ENCODE measurements around the gene RYK.

RYK gene

GRCh38 chr3:134163096-134163495, 87.6 kb downstream of the RYK start:
- no peaks in the 10 kb centered on the region for H3K79me2 ChIP-seq (ENCODE audit: insufficient read depth, low read length)
- no peak overlapping the region for H3K9ac ChIP-seq (ENCODE audit: low read depth, low read length, poor library complexity, severe bottlenecking)
- H3K4me2 ChIP-seq (ENCODE audit: low read depth, low read length, poor library complexity, severe bottlenecking) = no peak overlapping the region
- H3F3A ChIP-seq (ENCODE audit: low read depth) = no peaks in the 10 kb centered on the region
- H3K36me3 ChIP-seq (ENCODE audit: insufficient read depth, low read length) = peaks cover 40% of the 10 kb centered on the region; the same call in 1 of the 2 replicates
- H2AFZ ChIP-seq (ENCODE audit: low read length) = no peak overlapping the region
- no peaks in the 10 kb centered on the region for H3K27me3 ChIP-seq (ENCODE audit: insufficient read depth, low read length, poor library complexity, severe bottlenecking)
- H3K9me3 ChIP-seq (ENCODE audit: insufficient read depth, low read depth, low read length) = 0 out of 2 replicates have a peak, but pooled peaks cover 2% of the 10 kb centered on the region
- H3K4me1 ChIP-seq (ENCODE audit: insufficient read depth, low read length, poor library complexity, severe bottlenecking) = no peaks in the 10 kb centered on the region
- H3K4me3 ChIP-seq (ENCODE audit: low read length, poor library complexity, severe bottlenecking) = no peak overlapping the region
- TF ChIP-seq, protein P1, sequence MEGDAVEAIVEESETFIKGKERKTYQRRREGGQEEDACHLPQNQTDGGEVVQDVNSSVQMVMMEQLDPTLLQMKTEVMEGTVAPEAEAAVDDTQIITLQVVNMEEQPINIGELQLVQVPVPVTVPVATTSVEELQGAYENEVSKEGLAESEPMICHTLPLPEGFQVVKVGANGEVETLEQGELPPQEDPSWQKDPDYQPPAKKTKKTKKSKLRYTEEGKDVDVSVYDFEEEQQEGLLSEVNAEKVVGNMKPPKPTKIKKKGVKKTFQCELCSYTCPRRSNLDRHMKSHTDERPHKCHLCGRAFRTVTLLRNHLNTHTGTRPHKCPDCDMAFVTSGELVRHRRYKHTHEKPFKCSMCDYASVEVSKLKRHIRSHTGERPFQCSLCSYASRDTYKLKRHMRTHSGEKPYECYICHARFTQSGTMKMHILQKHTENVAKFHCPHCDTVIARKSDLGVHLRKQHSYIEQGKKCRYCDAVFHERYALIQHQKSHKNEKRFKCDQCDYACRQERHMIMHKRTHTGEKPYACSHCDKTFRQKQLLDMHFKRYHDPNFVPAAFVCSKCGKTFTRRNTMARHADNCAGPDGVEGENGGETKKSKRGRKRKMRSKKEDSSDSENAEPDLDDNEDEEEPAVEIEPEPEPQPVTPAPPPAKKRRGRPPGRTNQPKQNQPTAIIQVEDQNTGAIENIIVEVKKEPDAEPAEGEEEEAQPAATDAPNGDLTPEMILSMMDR (conservative IDR thresholded peaks at IDR 0.05; ENCODE audit: low read length) = no peak
- no peak for TF ChIP-seq EZH2phosphoT487 (IDR thresholded peaks at IDR 0.05; ENCODE audit: borderline replicate concordance)
- no peaks in the 10 kb centered on the region for H3K9me2 ChIP-seq (replicated peaks; ENCODE audit: low read depth, low read length)
- no peaks in the 10 kb centered on the region for H4K20me1 ChIP-seq (ENCODE audit: insufficient read depth, low read length, poor library complexity, severe bottlenecking)

- Histone ChIP-seq H3K4me1 (ENCODE audit: insufficient read depth, low read length, poor library complexity, severe bottlenecking) (no peaks in the 10 kb centered on the region), H3K9me3 (ENCODE audit: insufficient read depth, low read depth, low read length) (0 out of 2 replicates have a peak, but pooled peaks cover 2% of the 10 kb centered on the region), H3K79me2 (ENCODE audit: insufficient read depth, low read length) (no peaks in the 10 kb centered on the region), H3K4me2 (ENCODE audit: low read depth, low read length, poor library complexity, severe bottlenecking) (no peak overlapping the region), H2AFZ (ENCODE audit: low read length) (no peak overlapping the region), H3K27me3 (ENCODE audit: insufficient read depth, low read length, poor library complexity, severe bottlenecking) (no peaks in the 10 kb centered on the region), H4K20me1 (ENCODE audit: insufficient read depth, low read length, poor library complexity, severe bottlenecking) (no peaks in the 10 kb centered on the region), H3K36me3 (ENCODE audit: insufficient read depth, low read length) (peaks cover 50% of the 10 kb centered on the region; the same call in 1 of the 2 replicates), H3K9me2 (replicated peaks; ENCODE audit: low read depth, low read length) (no peaks in the 10 kb centered on the region), H3F3A (ENCODE audit: low read depth) (no peaks in the 10 kb centered on the region), H3K9ac (ENCODE audit: low read depth, low read length, poor library complexity, severe bottlenecking) (no peak overlapping the region), H3K4me3 (ENCODE audit: low read length, poor library complexity, severe bottlenecking) (no peak overlapping the region)
- TF ChIP-seq, protein P1 (conservative IDR thresholded peaks at IDR 0.05; ENCODE audit: low read length) = no peak
- no peak for TF ChIP-seq EZH2phosphoT487 (IDR thresholded peaks at IDR 0.05; ENCODE audit: borderline replicate concordance)
Measured at GRCh38 chr3:134161898-134162615, 88.6 kb downstream of the RYK start.

GRCh38 chr3:134155446-134155845, 95.2 kb downstream of the RYK start:
- no peaks in the 10 kb centered on the region for H3K4me1 ChIP-seq (ENCODE audit: insufficient read depth, low read length, poor library complexity, severe bottlenecking)
- no peaks in the 10 kb centered on the region for H4K20me1 ChIP-seq (ENCODE audit: insufficient read depth, low read length, poor library complexity, severe bottlenecking)
- H3F3A ChIP-seq (ENCODE audit: low read depth) = no peaks in the 10 kb centered on the region
- H3K9me2 ChIP-seq (replicated peaks; ENCODE audit: low read depth, low read length) = no peaks in the 10 kb centered on the region
- H3K27me3 ChIP-seq (ENCODE audit: insufficient read depth, low read length, poor library complexity, severe bottlenecking) = no peaks in the 10 kb centered on the region
- H3K4me3 ChIP-seq (ENCODE audit: low read length, poor library complexity, severe bottlenecking) = no peak overlapping the region
- TF ChIP-seq, protein P1 (conservative IDR thresholded peaks at IDR 0.05; ENCODE audit: low read length) = no peak
- no peak for TF ChIP-seq EZH2phosphoT487 (IDR thresholded peaks at IDR 0.05; ENCODE audit: borderline replicate concordance)
- H2AFZ ChIP-seq (ENCODE audit: low read length) = no peak overlapping the region
- no peaks in the 10 kb centered on the region for H3K79me2 ChIP-seq (ENCODE audit: insufficient read depth, low read length)
- no peak overlapping the region for H3K4me2 ChIP-seq (ENCODE audit: low read depth, low read length, poor library complexity, severe bottlenecking)
- no peaks in the 10 kb centered on the region for H3K9me3 ChIP-seq (ENCODE audit: insufficient read depth, low read depth, low read length)
- peaks cover 56% of the 10 kb centered on the region for H3K36me3 ChIP-seq (ENCODE audit: insufficient read depth, low read length)
- H3K9ac ChIP-seq (ENCODE audit: low read depth, low read length, poor library complexity, severe bottlenecking) = no peak overlapping the region

Data from Loucy (cell line).